Posterior vena cava (tissue), 2 donors: ENCODE data around the gene CFAP46. TPM values are rescaled to one million over a fixed set of nuclear protein-coding genes. Genes with fewer than 3 reads are reported as not detected.

Source experiments
- DNase-seq: peaks from one replicate; pipeline ENCODE4 v3.0.0-alpha.2; 2020; ENCODE audit warnings: low spot score
- intact Hi-C, 2 donors: fragments of 100-400 bp; cut with DNase I; formaldehyde crosslinking; loops; one replicate each; pipeline versions ENCODE4 v1.14.1 to v1.14.2; 2022 to 2023
- total RNA-seq, 2 donors: library from RNA; stranded (reverse); fragmentation: NEBNext Ultra II Directional; extraction: Animal tissue kit (Norgen Biotek cat#: 25700); gene quantifications; one replicate each; pipeline ENCODE4 v1.2.1, GENCODE V29; 2021
- donor health status: DM: yes; HTN: yes; CAD: no.
- donor health status: DM: yes; HTN: yes; CAD: no.

Gene CFAP46
- total RNA-seq, 2 donors from 2014 or later = 0.14 to 0.81 TPM

DNA sequence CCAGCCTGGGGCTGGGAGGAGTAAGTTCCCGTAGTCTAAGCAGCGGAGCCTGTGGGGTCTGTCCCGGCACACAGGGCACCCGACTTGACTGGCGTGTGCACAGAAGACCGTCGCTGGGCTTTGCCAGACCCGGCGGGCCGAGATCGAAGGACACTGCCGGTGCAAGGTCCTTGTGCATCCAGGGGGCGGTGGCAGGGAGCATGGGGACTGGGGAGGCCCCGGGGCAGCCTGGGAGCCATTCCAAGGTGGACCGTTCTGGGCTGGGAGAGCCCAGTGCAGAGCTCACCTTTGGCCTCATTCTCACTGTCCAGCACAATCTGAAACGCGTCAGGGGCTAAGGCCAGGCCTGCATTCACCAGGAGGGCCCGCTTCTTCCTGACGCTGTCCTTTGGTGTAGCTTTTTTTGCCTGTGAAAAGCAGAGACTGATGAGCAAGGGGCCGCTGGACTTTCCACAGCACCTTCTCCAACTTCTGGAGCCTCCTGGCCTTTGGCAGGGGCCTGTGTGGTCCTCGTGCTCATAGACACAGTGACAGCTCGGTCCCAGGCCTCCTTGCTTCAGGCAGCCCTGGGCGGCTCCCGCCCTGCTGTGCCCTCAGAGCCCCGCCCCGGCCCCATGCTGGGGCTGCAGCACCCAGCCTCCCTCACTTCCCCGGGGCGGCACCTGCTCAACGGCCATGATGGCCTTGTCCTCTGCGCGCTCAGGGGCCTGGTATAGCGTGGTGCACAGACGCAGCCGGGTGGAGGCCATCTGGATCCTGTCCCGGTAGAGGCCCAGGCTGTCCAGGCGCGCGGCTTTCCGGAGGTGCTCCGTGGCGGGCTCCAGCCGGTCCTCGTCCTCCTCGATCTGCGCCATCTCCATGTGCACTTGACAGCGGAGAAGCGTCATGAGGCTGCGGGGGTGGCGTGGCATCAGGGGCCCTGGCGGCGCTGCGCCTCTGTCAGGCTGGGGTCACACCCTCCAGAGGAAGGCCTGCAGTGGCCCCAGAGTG, 20.3 kb downstream of the CFAP46 start:
- intact Hi-C loops = no loop called here
- no peak for DNase-seq

DNA sequence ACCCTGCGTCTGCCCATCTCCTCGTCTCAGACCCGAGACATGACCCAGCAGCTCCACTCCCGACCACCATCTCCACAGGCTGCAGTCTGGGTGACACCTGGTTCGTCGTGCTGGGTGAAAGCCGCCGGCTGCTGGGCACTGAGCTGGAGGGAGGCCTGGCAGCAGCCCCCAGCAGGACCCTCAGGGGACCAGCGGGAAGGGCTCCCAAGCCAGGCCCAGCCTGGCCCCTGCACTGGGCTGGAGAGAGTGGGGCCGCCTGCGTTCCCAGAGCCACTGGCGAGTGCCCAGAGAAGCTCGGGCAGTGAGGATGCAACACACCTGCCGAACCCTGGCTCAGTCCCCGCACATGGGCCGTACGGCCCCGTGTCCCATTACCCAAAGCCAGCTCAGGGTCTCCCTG, 21.3 kb downstream of the CFAP46 start:
- DNase-seq = peak; percentile 79
- intact Hi-C loops = no loop called here

DNA sequence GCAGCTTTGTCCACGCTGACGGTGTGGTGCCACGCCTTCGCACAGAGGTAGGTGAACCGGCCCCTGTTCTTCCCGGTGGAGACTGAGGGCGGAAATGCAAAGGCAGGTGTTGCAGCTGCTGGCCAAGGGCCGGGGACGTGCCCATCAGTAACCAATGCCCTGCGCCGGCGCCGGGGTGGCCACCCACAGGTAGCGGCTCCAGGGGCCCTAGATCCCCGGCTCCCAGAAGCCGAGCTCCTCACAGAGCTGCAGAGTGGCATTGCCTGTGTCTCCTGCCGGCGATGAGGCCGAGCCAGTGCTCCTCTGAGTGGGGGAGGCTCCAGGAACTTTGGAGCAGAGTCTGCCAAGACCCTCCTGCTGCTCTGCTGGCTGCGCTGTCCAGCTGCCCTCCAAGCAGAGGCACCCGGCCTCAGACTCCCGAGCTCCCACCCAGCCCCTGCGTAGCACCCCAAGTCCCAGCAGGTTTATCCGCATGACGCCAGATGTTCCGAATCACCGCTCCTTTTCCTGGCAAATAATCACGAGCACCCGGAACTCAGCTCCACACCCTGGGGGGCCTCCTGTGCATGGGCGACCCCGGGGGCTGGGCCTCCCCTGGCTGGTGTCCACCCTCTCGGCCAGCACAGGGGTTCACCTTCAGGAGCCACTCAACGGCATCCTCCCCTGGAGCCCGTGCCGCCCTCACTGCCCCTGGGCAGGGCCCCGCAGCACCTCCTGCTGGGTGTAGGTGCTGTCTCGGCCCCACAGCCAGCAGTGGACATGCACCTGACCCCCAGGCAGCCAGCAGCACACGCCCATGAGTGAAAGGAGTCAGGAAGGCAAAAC, 22.1 kb downstream of the CFAP46 start:
- intact Hi-C loops = no loop called here
- DNase-seq = peak; percentile 66

DNA sequence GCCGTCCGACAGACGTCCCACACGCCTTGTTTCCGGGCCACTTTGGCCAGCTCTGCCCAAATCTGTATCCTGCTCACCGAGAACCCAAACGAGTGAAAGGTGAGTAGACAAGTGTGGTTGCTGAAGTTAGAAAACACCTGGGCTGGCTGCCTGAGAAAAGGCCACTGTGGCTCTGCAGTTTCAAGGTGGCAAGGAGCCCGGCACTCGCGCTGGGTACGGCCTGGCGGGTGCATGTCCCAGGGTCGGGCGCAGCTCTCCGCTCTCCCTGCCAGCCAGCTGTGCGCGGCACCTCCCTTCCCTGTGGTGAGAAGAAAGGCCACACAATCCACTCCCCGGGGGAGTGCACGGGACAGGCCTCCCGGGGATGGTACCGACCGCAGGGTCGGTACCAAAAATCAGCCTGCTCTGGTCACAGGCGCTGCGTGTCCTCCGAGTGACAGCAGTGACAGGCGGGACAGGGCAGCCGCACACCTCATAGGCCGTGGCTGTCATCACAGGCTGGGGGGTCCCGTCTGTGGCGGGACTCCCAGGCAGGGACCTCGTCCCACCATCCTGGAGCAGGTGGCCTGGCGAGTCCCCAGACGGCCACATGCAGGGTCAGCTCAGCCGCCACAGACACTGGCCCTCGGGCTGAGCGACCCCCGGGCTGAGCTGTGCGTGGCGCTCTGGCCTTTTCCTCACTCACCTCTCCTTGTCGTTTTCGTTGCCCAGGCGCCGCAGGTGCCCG, 22.8 kb downstream of the CFAP46 start:
- intact Hi-C loops = no loop called here
- peak; percentile 72 for DNase-seq

DNA sequence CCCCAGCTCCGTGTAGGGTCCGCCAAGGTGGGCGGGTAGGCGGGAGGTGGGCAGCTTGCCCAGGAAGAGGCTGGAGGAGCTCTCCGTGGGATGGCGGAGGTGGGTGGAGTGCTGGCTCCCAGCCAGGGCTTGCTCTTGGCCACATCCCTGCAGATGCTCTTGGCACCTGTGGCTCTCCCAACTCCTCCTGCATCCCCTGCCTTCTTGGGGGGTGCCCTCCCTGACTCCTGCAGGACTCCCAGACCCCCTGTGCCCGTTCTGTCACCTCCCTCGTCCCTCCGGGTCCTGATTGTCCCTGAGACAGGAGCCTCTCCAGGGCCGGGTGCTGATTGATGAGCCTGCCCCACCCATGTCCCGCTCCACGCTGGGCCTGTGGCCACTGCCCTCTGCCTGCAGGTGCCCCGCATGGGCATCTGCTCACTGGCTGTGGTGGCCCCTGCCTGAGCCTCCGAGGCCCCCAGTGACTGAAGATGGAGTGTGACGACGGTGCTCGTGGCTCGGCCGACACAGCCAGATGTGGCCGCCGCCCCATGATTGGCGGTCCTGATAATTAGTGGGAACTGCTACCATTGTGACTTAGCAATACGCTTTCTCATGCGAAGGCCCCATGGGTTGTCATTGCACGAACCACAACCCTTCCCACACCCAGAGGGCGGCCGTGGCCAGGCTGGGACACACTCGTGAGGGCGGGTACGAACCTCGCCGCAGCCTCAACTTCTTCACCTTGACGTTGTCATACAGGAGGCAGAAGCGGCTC, 23.6 kb downstream of the CFAP46 start:
- intact Hi-C loops = no loop called here
- peak; percentile 70 for DNase-seq

DNA sequence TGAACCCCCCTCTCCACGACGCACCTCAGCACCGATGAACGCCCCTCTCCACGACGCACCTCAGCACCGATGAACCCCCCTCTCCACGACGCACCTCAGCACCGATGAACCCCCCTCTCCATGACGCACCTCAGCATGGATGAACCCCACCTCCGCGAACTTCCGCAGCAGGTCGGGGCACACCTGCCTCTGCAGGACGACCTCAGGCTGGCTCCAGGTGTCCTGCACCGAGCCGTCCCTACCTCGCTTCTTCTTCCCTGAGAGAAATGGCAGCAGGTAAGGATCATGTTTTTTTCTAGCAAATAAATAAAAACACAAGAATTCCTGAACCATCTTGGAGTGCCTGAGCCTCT, 24.1 kb downstream of the CFAP46 start:
- intact Hi-C loops = no loop called here
- peak; percentile 63 for DNase-seq

DNA sequence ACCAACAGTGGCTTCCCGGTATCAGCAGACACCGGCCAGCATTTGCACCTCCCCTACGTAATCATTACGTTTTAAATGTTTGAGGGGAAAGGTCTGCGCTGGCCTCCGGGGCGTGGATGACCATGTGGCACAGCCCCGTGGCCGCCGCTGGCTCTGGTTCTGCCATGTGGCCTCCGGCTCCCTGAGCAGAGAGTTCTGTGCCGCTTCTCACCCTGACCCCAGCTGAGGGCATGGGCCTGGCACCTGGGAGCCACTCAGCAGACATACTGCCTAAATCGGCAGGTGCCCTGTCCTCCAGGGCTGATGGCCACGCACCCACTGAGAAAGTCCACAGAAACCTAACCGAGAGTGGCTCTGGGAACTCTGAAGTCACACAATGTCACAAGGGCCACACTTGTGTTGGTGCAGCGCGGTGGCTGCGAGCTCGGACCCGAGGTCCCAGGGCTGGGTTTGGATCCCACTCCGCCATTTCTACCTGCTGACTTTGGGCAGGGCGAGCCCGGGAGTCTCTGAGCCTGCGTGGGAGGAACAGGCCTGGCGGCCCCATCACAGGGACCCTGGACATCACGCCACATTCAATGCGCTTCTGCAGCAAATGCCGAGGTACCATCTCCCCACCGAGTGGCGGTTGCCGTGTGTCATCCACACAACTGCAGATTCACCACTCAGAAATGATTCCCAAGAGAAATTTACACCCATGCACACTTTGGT, 25.3 kb downstream of the CFAP46 start:
- DNase-seq = no peak

DNA sequence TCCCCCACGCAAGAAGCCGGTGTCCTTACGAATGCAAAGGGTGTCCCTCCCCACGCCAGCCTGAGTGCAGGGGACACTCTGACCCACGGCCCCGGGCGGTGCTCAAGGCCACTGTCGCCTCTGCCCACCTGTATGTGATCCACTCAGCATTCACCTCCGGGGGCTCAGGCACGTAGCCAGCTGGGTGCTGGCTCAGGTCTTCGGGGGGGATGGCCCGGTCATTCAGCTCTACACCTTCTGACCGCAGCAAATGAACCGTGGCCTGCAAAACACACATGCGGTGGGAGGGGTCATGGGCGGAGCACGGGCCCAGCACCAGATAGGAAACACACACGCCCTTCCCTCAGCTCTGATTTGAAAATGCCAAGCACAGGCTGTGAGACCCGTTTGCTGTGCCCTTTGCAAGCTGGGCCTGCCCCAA, 25.9 kb downstream of the CFAP46 start:
- intact Hi-C loops = no loop called here
- DNase-seq = peak; percentile 76

More for the DNA sequence above, 25.3 kb downstream of the CFAP46 start:
- intact Hi-C loops = no loop called here

DNA sequence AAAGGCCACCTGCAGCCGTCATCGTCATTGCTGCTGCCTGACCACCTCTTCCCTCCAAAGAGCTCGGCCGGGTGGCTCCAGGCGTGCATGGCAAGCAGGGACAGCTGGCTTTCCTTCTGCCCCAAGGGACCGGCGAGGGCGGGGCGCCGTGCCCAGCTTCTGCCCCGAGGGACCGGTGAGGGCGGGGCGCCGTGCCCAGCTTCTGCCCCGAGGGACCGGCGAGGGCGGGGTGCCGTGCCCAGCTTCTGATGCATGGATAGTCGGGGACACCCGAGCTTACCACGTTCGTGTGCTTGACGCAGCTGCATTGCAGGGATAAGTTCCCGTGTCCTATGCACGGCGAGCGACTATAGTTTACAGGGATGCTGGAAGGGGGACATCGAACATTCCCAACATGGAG, 27.0 kb downstream of the CFAP46 start:
- peak; percentile 76 for DNase-seq
- intact Hi-C loops = no loop called here

DNA sequence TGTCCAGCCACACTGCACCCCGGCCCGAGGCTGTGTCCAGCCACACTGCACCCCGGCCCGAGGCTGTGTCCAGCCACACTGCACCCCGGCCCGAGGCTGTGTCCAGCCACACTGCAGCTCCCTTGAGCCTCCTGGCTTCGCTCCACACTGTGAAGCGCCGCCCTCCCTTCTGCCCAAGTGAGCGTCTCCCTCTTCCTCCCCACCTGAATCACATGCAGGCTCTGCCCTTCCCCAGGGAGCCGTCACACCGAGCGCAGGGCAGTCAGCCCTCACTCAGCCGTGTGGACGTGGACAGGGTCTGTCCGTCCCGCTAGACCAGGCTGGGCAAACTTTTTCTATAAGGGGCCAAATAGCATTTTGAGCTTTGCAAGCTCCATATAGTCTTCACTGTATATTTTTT, 27.6 kb downstream of the CFAP46 start:
- peak; percentile 28 for DNase-seq
- intact Hi-C loops = no loop called here

DNA sequence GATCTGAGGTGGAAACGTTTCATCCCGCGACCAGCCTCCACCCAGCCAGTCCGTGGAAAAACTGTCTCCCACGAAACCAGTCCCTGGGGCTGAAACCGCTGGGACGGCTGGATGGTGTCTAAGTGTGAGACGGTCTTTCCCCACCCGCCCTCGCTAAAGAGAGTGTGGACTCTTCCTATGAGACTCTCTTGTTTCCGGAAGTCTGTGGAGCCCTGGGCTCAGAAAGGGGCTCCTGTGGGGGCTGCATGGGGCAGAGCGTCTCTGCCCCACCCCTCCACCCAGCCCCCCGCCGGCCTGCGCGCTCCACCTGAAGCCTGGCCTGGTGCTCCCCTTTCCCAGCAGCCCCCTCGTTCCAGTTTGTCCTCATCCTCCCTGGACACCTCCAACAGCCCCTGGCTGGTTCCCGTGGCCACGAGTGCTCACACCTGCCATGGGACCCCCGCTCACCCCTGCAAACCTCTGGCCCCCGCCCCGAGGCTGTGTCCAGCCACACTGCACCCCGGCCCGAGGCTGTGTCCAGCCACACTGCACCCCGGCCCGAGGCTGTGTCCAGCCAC, 28.7 kb downstream of the CFAP46 start:
- peak; percentile 71 for DNase-seq
- intact Hi-C loops = no loop called here

DNA sequence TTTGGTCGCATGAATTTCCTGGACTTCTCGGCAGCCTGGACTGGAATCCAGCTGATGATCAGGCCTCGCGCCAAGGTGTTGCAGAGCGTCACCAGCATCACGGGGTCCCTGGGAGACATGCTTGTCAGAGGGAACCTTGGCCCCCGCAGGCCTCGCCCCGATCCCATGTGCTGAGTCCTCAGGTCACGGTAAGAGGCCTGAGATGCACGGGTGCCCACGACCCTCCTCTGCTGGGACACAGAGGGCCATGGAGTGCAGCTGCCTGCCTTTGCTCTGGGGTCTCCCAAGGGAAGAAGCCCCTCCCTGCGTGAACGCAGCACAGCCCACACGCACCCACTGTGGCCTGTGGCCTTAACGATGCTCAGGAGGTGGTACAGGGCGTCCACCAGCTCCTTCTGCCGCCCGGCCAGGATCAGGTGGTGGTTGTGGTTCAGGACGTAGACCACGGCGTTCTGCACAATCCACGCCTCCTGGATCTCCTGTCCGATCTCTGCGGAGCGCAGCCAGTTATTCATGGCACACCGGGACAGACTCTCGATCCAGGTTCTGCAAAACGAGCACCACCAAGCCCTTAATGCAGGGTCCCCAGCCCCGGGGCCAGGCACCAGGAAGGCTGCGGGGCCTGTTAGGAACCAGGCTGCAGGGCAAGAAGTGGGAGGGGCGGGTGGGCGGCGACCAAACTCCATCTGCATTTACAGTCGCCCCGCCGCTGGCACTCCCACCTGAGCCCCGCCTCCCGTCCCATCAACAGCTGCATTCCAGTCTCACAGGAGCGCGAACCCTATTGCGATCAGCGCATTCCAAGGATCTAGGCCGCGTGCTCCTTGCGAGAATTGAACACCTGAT, 29.4 kb downstream of the CFAP46 start:
- intact Hi-C loops = no loop called here
- peak; percentile 75 for DNase-seq

DNA sequence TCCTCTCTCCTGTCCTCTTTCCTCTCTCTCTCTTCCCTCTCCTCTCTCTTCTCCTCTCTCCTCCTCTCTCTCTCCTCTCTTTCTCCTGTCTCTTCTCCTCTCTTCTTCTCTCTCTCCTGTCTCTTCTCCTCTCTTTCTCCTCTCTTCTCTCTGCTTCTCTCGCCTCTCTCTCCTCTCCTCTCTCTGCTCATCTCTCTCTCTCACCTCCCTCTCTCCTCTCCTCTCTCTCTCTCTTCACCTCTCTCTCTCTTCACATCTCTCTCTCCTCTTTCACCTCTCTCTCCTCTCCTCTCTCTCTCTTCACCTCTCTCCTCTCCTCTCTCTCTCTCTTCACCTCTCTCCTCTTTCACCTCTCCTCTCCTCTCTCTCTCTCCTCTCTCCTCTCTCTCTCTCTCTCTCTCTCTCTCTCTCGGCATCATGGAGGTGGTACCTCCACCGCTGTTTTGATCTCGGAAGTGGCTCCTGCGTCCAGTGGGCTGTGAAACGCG, 30.1 kb downstream of the CFAP46 start:
- no peak for DNase-seq
- intact Hi-C loops = no loop called here

DNA sequence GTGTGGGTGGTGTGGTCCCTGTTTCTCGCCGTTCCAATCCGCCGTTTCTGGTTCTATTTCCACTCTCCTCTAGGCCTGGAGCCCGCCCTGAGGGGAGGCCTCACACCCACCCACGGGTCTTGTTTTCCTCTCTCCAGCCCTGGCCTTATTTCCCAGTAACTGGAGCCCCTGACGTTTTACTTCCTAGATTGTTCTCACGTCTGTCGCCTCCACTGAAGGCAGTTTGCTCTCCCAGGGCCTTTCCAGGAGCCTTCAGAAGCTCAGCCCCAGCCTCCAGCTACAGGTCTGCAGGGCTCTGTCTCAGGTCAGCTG, 30.6 kb downstream of the CFAP46 start:
- intact Hi-C loops = no loop called here
- DNase-seq = peak; percentile 46

DNA sequence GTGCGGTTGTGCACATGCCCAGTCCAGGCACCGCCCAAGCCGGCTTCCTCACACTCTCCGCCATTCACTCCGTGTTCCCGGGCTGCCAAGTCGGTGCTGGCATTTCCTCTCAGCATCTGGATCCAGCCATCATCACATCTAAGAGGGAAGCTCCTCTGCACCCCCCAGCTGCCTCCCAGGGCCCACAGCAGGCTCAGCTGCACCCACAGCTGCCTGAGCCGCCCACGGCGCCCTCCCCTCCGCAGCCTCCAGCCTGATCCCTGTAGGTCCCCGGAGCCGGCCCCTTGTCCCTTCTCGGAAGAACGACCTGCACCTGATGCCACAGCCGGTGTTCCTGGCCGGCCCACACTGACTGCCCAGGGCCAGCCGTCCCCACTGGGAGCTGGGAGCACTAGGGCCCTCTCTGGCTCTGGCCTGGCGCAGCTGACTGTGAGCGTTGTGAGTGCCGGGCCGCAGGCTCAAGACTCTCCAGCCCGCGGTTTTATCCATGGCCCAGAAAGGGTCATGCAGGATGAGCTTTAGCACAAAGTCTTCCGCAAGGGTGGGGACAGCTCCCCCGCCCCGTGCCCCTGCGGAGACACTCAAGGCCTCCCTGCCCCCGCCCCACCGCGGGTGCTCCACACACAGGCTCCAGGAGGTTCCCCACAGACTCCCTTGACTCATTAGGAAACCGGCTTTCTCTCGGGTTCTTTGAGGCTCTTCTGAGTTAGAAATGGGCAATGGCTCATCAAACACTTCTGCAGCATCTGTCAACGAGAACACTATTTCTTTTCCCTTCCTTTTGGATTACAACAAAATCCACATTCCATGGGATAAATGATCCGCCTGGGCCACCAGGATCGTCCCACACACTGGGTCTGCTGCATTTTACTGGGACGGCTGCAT, 31.2 kb downstream of the CFAP46 start:
- intact Hi-C loops = no loop called here
- DNase-seq = peak; percentile 74

DNA sequence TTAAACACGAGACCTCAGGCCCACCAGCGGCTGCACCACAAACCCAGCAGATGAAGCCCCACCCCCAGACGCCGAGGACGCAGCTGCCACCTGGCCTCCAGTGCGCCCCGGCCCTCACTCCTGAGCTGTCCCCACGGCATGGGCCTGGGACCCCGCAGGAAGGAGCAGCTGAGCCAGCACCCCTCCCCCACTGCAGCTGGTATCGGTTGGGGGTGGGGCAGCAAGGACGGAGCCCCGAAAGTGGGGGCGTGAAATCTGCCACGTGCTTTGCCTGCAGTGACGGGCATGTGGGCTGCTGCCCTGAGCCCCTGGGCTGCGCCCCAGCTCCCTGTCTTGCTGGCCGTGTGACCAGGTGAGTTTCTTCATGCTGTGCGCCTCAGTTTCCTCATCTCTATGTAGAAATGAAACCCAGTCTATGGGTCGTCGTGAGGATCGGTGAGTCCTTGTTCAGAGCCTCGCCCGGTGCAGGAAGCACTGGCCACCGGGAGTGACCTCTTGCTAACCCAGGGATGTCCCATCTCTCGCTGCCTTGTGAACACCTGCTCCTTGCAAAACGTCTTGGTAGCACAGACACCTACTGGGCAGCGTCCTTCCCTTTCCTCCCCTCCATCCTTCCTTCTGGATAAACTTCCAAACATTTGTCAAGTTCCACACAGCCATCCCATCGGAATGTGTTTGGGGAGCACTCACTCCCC, 32.0 kb downstream of the CFAP46 start:
- DNase-seq = peak; percentile 55

More for the DNA sequence above, 32.0 kb downstream of the CFAP46 start:
- intact Hi-C loops = no loop called here
